Lower leg skin (tissue), 4 donors: Measurements from ENCODE around the gene HINT1. TPM values are rescaled to one million over a fixed set of nuclear protein-coding genes. Genes with fewer than 3 reads are reported as not detected.

Experiments used
- DNase-seq, 2 donors: peaks; one replicate each; pipeline ENCODE4 v3.0.0-alpha.2; 2019; ENCODE audit warnings: low spot score in 2 of 2
- H3K4me3 ChIP-seq: fragments of 200-600 bp; sonication (generic); 2 replicates; pipeline ENCODE4 v1.5.1; 2017; ENCODE audit warnings: mild to moderate bottlenecking, low read depth; ENCODE audit not compliant: poor library complexity, severe bottlenecking
- CTCF ChIP-seq, 3 donors: fragments of 450-650 bp; IDR thresholded peaks; one replicate each; pipeline ENCODE4 v1.5.1; 2016; ENCODE audit warnings: antibody characterized with exemption in 3 of 3, mild to moderate bottlenecking in 3 of 3, moderate library complexity in 2 of 3
- POLR2A ChIP-seq, 2 donors: fragments of 450-650 bp; IDR thresholded peaks; one replicate each; pipeline ENCODE4 v1.6.1; 2016 to 2017; ENCODE audit warnings: antibody characterized with exemption in 2 of 2, mild to moderate bottlenecking in 1 of 2, moderate library complexity in 1 of 2
- WGBS, 2 donors: methylation state at CpG; one replicate each; pipeline ENCODE4 v1.1.5; 2018; 5-methylcytosine and 5-hydroxymethylcytosine counted together
- intact Hi-C: fragments of 100-400 bp; cut with DNase I; formaldehyde crosslinking; loops from one replicate; pipeline ENCODE4 v1.15.0; 2023; ENCODE audit warnings: low total_unique reads
- total RNA-seq, 4 donors: library from RNA; depleted of rRNA; stranded (reverse); fragments of >200 nt; gene quantifications; one replicate each; pipeline ENCODE4 v1.1.0, GENCODE V29; 2016

Gene HINT1
- total RNA-seq, 4 donors from 2014 or later: 154 to 211 (median 190) TPM

DNA sequence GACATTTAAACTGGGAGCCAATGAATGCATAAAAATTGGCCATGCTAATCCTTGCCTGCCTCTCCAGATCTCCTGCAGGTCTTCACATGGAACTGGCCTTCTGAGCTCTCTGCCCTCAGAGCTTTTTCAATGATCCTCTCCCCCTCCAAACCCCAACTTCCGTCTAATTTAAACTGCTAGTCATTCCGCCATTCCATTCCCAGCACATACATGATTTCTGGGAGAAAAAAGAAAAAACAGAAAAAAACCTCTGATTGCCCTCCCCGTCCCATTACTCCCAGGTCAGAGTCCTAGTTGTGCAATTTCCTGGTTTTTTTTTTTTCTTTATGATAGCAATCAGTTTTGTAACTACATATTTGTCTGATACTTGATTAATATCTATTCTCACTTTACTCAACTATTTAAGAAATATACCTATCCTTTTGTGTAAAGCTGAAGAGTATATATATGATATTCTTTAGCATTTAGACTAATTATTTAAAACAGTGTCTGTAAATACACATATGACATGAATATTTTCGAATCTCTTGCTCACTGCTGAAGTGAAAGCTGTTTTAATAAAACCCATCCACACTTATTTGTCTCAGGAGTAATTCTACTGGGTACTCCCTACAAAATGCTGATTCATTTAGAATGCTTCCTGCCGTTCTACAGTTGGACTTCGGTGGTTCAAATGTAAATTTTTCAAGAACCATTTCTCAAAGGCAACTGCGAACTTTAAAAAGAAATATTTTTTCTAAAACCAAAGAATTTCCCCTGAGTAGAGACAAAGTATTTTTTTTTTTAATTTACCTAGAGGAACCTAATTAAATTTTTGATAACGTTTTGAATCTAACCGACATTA, 1.6 kb downstream of the HINT1 start:
- H3K4me3 ChIP-seq: no peak overlapping the region
- no peak for DNase-seq
- TF ChIP-seq CTCF (IDR thresholded peaks at IDR 0.05): no peak
- no peak for TF ChIP-seq POLR2A (IDR thresholded peaks at IDR 0.05)
- intact Hi-C loops: loop anchor here (10.0 kb wide), 1 partner anchor 251 kb away; no protein-coding TSS in a partner anchor
- 18 to 21% methylated on average over 9 of the region's 9 CpGs for WGBS, 2 donors

GRCh38 chr5:131160134-131160533, 4.9 kb downstream of the HINT1 start:
- no peak for DNase-seq
- WGBS, 2 donors: 49 to 58% methylated on average over 2 of the region's 2 CpGs
- no peak overlapping the region for H3K4me3 ChIP-seq
- intact Hi-C loops: loop anchor here (10.0 kb wide), 1 partner anchor 255 kb away; no protein-coding TSS in a partner anchor
- TF ChIP-seq CTCF (IDR thresholded peaks at IDR 0.05): no peak
- TF ChIP-seq POLR2A (IDR thresholded peaks at IDR 0.05): no peak

GRCh38 chr5:131156957-131157356, 8.1 kb downstream of the HINT1 start:
- 97 to 98% methylated on average over 5 of the region's 5 CpGs for WGBS, 2 donors
- TF ChIP-seq POLR2A (IDR thresholded peaks at IDR 0.05) (no peak), CTCF (IDR thresholded peaks at IDR 0.05) (no peak)
- no peak overlapping the region for H3K4me3 ChIP-seq
- no peak for DNase-seq
- intact Hi-C loops: loop anchor here (1.0 kb wide), 1 partner anchor 227 kb away; no protein-coding TSS in a partner anchor

- no peak overlapping the region for H3K4me3 ChIP-seq
- 90 to 96% methylated on average over 2 of the region's 2 CpGs for WGBS, 2 donors
- intact Hi-C loops: no loop called here
- DNase-seq: no peak
- TF ChIP-seq POLR2A (IDR thresholded peaks at IDR 0.05) (no peak), CTCF (IDR thresholded peaks at IDR 0.05) (no peak)
Measured at GRCh38 chr5:131156385-131156784, 8.7 kb downstream of the HINT1 start.

GRCh38 chr5:131151216-131151615, 13.8 kb downstream of the HINT1 start:
- intact Hi-C loops: no loop called here
- 63 to 67% methylated on average over 4 of the region's 4 CpGs for WGBS, 2 donors
- TF ChIP-seq POLR2A (IDR thresholded peaks at IDR 0.05) (no peak), CTCF (IDR thresholded peaks at IDR 0.05) (no peak)

More at GRCh38 chr5:131151216-131151615, 13.8 kb downstream of the HINT1 start:
- no peak for DNase-seq
- no peak overlapping the region for H3K4me3 ChIP-seq
